Liver (tissue), 3 donors: Measurements from ENCODE around the gene CPLX4.

Source experiments
- EGR1 ChIP-seq, 2 donors: IDR thresholded peaks; 2 replicates each; pipeline ENCODE4 v1.6.1; 2016 to 2018; ENCODE audit warnings: antibody characterized with exemption in 2 of 2, low read depth in 2 of 2
- FOXA1 ChIP-seq: IDR thresholded peaks from 2 replicates; pipeline ENCODE4 v1.6.1; 2016; ENCODE audit warnings: antibody characterized with exemption
- GABPA ChIP-seq, 2 donors: IDR thresholded peaks in 1 of 2; conservative IDR thresholded peaks in 1 of 2; 2 replicates each; pipeline ENCODE4 v1.6.1; 2016; ENCODE audit warnings: antibody characterized with exemption in 2 of 2, mild to moderate bottlenecking in 1 of 2, moderate library complexity in 1 of 2
- JUND ChIP-seq, 2 donors: IDR thresholded peaks; 2 replicates each; pipeline ENCODE4 v1.6.1; 2016; ENCODE audit warnings: antibody characterized with exemption in 2 of 2
- RAD21 ChIP-seq, 2 donors: IDR thresholded peaks; 2 replicates each; pipeline ENCODE4 v1.6.1; 2016; ENCODE audit warnings: antibody characterized with exemption in 2 of 2, mild to moderate bottlenecking in 2 of 2
- RXRA ChIP-seq, 2 donors: IDR thresholded peaks; 2 replicates each; pipeline ENCODE4 v1.6.1; 2017 to 2018; ENCODE audit warnings: antibody characterized with exemption in 2 of 2, mild to moderate bottlenecking in 1 of 2
- SP1 ChIP-seq: IDR thresholded peaks from 2 replicates; pipeline ENCODE4 v1.6.1; 2018; ENCODE audit warnings: antibody characterized with exemption, mild to moderate bottlenecking
- YY1 ChIP-seq: IDR thresholded peaks from 2 replicates; pipeline ENCODE4 v1.6.1; 2016; ENCODE audit warnings: antibody characterized with exemption, mild to moderate bottlenecking
- TF ChIP-seq, protein P1 (sequence below): fragments of 150-350 bp; IDR thresholded peaks from 2 replicates; pipeline ENCODE4 v1.5.1; 2017; ENCODE audit warnings: improper control_type of control experiment, low read depth, low read length; ENCODE audit not compliant: missing input control
- donor health status: healthy.
- donor health status: healthy.

DNA sequence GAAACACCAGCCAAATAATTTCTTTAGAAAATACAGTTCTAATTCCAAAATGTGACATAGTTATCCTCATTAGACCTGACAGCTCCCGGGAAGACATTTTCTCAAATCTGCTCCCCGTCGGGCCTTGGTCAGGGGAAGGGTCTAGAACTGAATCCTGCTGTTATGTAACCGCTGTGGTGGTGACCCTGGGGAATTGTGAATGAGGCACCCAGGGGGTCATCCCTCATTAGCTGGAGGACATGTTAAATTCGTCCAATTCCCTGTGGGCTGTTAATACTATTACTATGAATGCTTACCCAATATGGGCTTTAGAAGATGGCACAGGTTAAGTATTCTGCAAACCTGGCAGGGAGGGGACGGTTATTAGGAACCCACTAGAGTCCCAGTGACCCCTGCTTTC is 11.8 kb downstream of the CPLX4 start:
- TF ChIP-seq FOXA1 (no peak), JUND (IDR thresholded peaks at IDR 0.05) (no peak), YY1 (no peak), RAD21 (IDR thresholded peaks at IDR 0.05) (no peak), EGR1 (IDR thresholded peaks at IDR 0.05; ENCODE audit: low read depth in 2 of 2) (no peak), SP1 (no peak), GABPA (IDR thresholded peaks at IDR 0.05 in 1 of 2, conservative IDR thresholded peaks at IDR 0.05 in 1 of 2) (no peak), RXRA (IDR thresholded peaks at IDR 0.05) (no peak)
- TF ChIP-seq, protein P1, sequence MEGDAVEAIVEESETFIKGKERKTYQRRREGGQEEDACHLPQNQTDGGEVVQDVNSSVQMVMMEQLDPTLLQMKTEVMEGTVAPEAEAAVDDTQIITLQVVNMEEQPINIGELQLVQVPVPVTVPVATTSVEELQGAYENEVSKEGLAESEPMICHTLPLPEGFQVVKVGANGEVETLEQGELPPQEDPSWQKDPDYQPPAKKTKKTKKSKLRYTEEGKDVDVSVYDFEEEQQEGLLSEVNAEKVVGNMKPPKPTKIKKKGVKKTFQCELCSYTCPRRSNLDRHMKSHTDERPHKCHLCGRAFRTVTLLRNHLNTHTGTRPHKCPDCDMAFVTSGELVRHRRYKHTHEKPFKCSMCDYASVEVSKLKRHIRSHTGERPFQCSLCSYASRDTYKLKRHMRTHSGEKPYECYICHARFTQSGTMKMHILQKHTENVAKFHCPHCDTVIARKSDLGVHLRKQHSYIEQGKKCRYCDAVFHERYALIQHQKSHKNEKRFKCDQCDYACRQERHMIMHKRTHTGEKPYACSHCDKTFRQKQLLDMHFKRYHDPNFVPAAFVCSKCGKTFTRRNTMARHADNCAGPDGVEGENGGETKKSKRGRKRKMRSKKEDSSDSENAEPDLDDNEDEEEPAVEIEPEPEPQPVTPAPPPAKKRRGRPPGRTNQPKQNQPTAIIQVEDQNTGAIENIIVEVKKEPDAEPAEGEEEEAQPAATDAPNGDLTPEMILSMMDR = no peak
